H1 (cell line): ENCODE measurements around the gene UBASH3B. TPM values are rescaled to one million over a fixed set of nuclear protein-coding genes. Genes with fewer than 3 reads are reported as not detected.

Source experiments
- CREB1 ChIP-seq: IDR thresholded peaks from 2 replicates; pipeline ENCODE4 v1.6.1; 2012; ENCODE audit warnings: inconsistent platforms
- polyA plus RNA-seq, 7 experiments: library from polyadenylated mRNA; depleted of rRNA in 3 of 7; stranded (reverse) in 5 of 7; unstranded in 2 of 7; fragments of >200 nt in 5 of 7; fragments of 200-250 nt in 2 of 7; gene quantifications; 1 replicate in 5 of 7; 2 replicates in 1 of 7; 4 replicates in 1 of 7; pipeline versions ENCODE4 v1.2.1 to v1.2.3, GENCODE V29; 2011 to 2013; ENCODE audit warnings: missing spikeins in 2 of 7, mixed read lengths in 2 of 7
- total RNA-seq: library from RNA; stranded (reverse); fragmentation: NEBNext Ultra II Directional; extraction: Animal tissue kit (Norgen Biotek cat#: 25700); gene quantifications from 2 replicates; pipeline ENCODE4 v1.2.1, GENCODE V29; 2021
- TF ChIP-seq, protein P1 (sequence below): fragments of 300-600 bp; sonication (generic); IDR thresholded peaks from 2 replicates; pipeline ENCODE4 v1.7.1; 2012; ENCODE audit warnings: low read length, moderate library complexity, mild to moderate bottlenecking, inconsistent platforms; ENCODE audit not compliant: insufficient replicate concordance

UBASH3B gene
- total and polyA plus RNA-seq, 2 of the 8 experiments (the other 6 are each of a cell fraction or from before 2014, with no cell fraction given) = 7.5 to 9.5 TPM

DNA sequence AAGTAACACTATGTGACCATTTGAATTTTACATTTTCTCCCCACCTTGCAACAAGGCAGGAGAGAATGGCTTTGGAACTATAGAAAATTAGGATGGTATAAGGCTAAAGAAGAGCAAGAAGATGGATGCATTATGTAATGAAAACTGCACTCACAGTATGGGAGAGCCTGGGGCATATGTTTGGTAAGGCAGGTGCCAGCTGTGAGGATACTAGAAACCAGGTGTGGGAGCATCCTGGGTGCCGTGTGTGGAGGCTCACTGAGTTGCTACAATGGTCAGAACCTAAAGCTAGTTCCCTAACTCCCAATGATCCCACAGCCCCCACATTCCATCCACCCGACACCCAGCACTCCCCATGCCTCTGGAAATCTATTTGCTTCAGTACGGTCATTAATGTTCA lies 42.9 kb downstream of the UBASH3B start (continued):
- TF ChIP-seq, protein P1, sequence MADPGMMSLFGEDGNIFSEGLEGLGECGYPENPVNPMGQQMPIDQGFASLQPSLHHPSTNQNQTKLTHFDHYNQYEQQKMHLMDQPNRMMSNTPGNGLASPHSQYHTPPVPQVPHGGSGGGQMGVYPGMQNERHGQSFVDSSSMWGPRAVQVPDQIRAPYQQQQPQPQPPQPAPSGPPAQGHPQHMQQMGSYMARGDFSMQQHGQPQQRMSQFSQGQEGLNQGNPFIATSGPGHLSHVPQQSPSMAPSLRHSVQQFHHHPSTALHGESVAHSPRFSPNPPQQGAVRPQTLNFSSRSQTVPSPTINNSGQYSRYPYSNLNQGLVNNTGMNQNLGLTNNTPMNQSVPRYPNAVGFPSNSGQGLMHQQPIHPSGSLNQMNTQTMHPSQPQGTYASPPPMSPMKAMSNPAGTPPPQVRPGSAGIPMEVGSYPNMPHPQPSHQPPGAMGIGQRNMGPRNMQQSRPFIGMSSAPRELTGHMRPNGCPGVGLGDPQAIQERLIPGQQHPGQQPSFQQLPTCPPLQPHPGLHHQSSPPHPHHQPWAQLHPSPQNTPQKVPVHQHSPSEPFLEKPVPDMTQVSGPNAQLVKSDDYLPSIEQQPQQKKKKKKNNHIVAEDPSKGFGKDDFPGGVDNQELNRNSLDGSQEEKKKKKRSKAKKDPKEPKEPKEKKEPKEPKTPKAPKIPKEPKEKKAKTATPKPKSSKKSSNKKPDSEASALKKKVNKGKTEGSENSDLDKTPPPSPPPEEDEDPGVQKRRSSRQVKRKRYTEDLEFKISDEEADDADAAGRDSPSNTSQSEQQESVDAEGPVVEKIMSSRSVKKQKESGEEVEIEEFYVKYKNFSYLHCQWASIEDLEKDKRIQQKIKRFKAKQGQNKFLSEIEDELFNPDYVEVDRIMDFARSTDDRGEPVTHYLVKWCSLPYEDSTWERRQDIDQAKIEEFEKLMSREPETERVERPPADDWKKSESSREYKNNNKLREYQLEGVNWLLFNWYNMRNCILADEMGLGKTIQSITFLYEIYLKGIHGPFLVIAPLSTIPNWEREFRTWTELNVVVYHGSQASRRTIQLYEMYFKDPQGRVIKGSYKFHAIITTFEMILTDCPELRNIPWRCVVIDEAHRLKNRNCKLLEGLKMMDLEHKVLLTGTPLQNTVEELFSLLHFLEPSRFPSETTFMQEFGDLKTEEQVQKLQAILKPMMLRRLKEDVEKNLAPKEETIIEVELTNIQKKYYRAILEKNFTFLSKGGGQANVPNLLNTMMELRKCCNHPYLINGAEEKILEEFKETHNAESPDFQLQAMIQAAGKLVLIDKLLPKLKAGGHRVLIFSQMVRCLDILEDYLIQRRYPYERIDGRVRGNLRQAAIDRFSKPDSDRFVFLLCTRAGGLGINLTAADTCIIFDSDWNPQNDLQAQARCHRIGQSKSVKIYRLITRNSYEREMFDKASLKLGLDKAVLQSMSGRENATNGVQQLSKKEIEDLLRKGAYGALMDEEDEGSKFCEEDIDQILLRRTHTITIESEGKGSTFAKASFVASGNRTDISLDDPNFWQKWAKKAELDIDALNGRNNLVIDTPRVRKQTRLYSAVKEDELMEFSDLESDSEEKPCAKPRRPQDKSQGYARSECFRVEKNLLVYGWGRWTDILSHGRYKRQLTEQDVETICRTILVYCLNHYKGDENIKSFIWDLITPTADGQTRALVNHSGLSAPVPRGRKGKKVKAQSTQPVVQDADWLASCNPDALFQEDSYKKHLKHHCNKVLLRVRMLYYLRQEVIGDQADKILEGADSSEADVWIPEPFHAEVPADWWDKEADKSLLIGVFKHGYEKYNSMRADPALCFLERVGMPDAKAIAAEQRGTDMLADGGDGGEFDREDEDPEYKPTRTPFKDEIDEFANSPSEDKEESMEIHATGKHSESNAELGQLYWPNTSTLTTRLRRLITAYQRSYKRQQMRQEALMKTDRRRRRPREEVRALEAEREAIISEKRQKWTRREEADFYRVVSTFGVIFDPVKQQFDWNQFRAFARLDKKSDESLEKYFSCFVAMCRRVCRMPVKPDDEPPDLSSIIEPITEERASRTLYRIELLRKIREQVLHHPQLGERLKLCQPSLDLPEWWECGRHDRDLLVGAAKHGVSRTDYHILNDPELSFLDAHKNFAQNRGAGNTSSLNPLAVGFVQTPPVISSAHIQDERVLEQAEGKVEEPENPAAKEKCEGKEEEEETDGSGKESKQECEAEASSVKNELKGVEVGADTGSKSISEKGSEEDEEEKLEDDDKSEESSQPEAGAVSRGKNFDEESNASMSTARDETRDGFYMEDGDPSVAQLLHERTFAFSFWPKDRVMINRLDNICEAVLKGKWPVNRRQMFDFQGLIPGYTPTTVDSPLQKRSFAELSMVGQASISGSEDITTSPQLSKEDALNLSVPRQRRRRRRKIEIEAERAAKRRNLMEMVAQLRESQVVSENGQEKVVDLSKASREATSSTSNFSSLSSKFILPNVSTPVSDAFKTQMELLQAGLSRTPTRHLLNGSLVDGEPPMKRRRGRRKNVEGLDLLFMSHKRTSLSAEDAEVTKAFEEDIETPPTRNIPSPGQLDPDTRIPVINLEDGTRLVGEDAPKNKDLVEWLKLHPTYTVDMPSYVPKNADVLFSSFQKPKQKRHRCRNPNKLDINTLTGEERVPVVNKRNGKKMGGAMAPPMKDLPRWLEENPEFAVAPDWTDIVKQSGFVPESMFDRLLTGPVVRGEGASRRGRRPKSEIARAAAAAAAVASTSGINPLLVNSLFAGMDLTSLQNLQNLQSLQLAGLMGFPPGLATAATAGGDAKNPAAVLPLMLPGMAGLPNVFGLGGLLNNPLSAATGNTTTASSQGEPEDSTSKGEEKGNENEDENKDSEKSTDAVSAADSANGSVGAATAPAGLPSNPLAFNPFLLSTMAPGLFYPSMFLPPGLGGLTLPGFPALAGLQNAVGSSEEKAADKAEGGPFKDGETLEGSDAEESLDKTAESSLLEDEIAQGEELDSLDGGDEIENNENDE = no peak
- no peak for TF ChIP-seq CREB1
